ENCODE data around the gene CHTF18. TPM values are rescaled to one million over a fixed set of nuclear protein-coding genes. Genes with fewer than 3 reads are reported as not detected.

Gene CHTF18
- total RNA-seq, 1 donor from 2014 or later = 14.8 TPM

- Mint-ChIP-seq H3K9me3 (ENCODE audit: unreplicated experiment) (no peaks in the 10 kb centered on the region), H3K4me1 (ENCODE audit: low read depth, unreplicated experiment) (no peaks in the 10 kb centered on the region), H3K4me3 (ENCODE audit: unreplicated experiment) (peak overlapping the region; percentile 34), H3K27me3 (ENCODE audit: low read depth, unreplicated experiment) (no peaks in the 10 kb centered on the region), H3K36me3 (ENCODE audit: low read depth, unreplicated experiment) (peaks cover 7% of the 10 kb centered on the region), H3K27ac (ENCODE audit: unreplicated experiment) (no peak overlapping the region)
- FAIRE-seq (no peak), DNase-seq (ENCODE audit: low read depth) (no peak)
- Histone ChIP-seq H3K9ac (ENCODE audit: low read length) (peak overlapping the region; percentile 77), H3K4me1 (ENCODE audit: insufficient read depth, low read length) (peaks cover 16% of the 10 kb centered on the region), H3K9me3 (ENCODE audit: insufficient read depth, low read depth, low read length) (no peaks in the 10 kb centered on the region), H3K4me3 (ENCODE audit: insufficient read depth, low read depth, low read length) (peak overlapping the region; percentile 72), H3K27ac (ENCODE audit: low read depth, low read length) (no peak overlapping the region), H3K79me2 (ENCODE audit: insufficient read depth, low read length) (peaks cover 42% of the 10 kb centered on the region), H3K4me2 (ENCODE audit: low read length) (peak overlapping the region; percentile 89), H4K20me1 (ENCODE audit: insufficient read depth, low read length) (peaks cover 36% of the 10 kb centered on the region), H2AFZ (ENCODE audit: low read depth, low read length) (peak overlapping the region; percentile 70), H3K27me3 (ENCODE audit: insufficient read depth, low read length) (no peaks in the 10 kb centered on the region), H3K36me3 (ENCODE audit: insufficient read depth, low read length) (no peaks in the 10 kb centered on the region)
- TF ChIP-seq CTCF (IDR thresholded peaks at IDR 0.05; ENCODE audit: insufficient read depth, low read depth, low read length) (no peak), EZH2 (IDR thresholded peaks at IDR 0.05; ENCODE audit: insufficient read depth, low read length) (no peak)
Measured at GRCh38 chr16:789191-789850, 901 bp downstream of the CHTF18 start.

DNA sequence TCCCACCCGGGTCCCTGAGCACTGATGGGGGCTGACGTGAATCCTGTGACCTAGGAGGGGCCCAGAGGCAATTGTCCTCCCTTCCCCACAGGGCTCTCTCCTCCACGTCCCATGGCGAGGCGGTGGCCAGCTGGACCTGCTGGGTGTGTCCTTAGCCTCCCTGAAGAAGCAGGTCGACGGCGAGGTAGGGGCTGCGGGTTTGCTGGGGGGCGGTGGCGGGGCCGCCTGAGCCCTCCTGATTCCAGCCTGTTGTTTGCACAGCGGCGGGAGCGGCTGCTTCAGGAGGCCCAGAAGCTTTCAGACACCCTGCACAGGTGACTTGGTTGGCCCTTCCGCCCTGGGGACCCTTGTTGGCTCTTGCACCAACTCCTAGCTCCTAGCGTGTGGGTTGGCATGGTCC lies 1.7 kb downstream of the CHTF18 start:
- H3K4me1 ChIP-seq (ENCODE audit: insufficient read depth, low read length) = peaks cover 16% of the 10 kb centered on the region
- DNase-seq (ENCODE audit: low read depth) = no peak
- H3K27ac ChIP-seq (ENCODE audit: low read depth, low read length) = no peak overlapping the region
- H3K36me3 ChIP-seq (ENCODE audit: insufficient read depth, low read length) = no peaks in the 10 kb centered on the region
- no peak overlapping the region for H3K9ac ChIP-seq (ENCODE audit: low read length)
- Mint-ChIP-seq H3K4me1 (ENCODE audit: low read depth, unreplicated experiment) (no peaks in the 10 kb centered on the region), H3K27ac (ENCODE audit: unreplicated experiment) (no peak overlapping the region), H3K9me3 (ENCODE audit: unreplicated experiment) (no peaks in the 10 kb centered on the region), H3K4me3 (ENCODE audit: unreplicated experiment) (no peak overlapping the region), H3K36me3 (ENCODE audit: low read depth, unreplicated experiment) (peaks cover 7% of the 10 kb centered on the region), H3K27me3 (ENCODE audit: low read depth, unreplicated experiment) (no peaks in the 10 kb centered on the region)
- peaks cover 42% of the 10 kb centered on the region for H3K79me2 ChIP-seq (ENCODE audit: insufficient read depth, low read length)
- no peak overlapping the region for H3K4me3 ChIP-seq (ENCODE audit: insufficient read depth, low read depth, low read length)
- no peak for FAIRE-seq
- no peak overlapping the region for H2AFZ ChIP-seq (ENCODE audit: low read depth, low read length)
- TF ChIP-seq CTCF (IDR thresholded peaks at IDR 0.05; ENCODE audit: insufficient read depth, low read depth, low read length) (no peak), EZH2 (IDR thresholded peaks at IDR 0.05; ENCODE audit: insufficient read depth, low read length) (no peak)
- no peaks in the 10 kb centered on the region for H3K9me3 ChIP-seq (ENCODE audit: insufficient read depth, low read depth, low read length)
- no peaks in the 10 kb centered on the region for H3K27me3 ChIP-seq (ENCODE audit: insufficient read depth, low read length)
- no peak overlapping the region for H3K4me2 ChIP-seq (ENCODE audit: low read length)
- peaks cover 29% of the 10 kb centered on the region for H4K20me1 ChIP-seq (ENCODE audit: insufficient read depth, low read length)

DNA sequence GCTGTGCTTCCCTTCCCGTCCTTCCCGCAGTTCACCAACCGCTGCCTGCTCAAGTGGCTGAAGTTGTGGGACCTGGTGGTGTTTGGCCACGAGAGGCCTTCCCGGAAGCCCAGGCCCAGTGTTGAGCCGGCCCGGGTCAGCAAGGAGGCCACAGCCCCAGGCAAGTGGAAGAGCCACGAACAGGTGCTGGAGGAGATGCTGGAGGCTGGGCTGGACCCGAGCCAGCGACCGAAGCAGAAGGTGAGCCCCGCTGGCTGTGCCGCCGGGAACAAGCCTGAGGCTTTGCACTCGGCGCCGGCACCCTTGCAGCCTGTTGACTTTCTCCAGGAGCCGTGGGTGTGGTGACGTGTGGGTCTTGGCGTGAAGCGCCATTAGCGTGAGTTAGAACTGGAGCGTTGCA lies 2.7 kb downstream of the CHTF18 start:
- H3K27ac Mint-ChIP-seq (ENCODE audit: unreplicated experiment) = no peak overlapping the region
- no peak overlapping the region for H3K4me2 ChIP-seq (ENCODE audit: low read length)
- H3K9me3 ChIP-seq (ENCODE audit: insufficient read depth, low read depth, low read length) = no peaks in the 10 kb centered on the region
- DNase-seq (ENCODE audit: low read depth) = no peak
- TF ChIP-seq EZH2 (IDR thresholded peaks at IDR 0.05; ENCODE audit: insufficient read depth, low read length) (no peak), CTCF (IDR thresholded peaks at IDR 0.05; ENCODE audit: insufficient read depth, low read depth, low read length) (no peak)
- H2AFZ ChIP-seq (ENCODE audit: low read depth, low read length) = no peak overlapping the region
- H3K4me1 ChIP-seq (ENCODE audit: insufficient read depth, low read length) = peaks cover 16% of the 10 kb centered on the region
- no peak overlapping the region for H3K4me3 ChIP-seq (ENCODE audit: insufficient read depth, low read depth, low read length)
- H3K4me1 Mint-ChIP-seq (ENCODE audit: low read depth, unreplicated experiment) = no peaks in the 10 kb centered on the region
- peaks cover 7% of the 10 kb centered on the region for H3K36me3 Mint-ChIP-seq (ENCODE audit: low read depth, unreplicated experiment)
- no peak overlapping the region for H3K4me3 Mint-ChIP-seq (ENCODE audit: unreplicated experiment)
- no peaks in the 10 kb centered on the region for H3K27me3 ChIP-seq (ENCODE audit: insufficient read depth, low read length)
- no peaks in the 10 kb centered on the region for H3K27me3 Mint-ChIP-seq (ENCODE audit: low read depth, unreplicated experiment)
- no peak for FAIRE-seq
- no peak overlapping the region for H3K27ac ChIP-seq (ENCODE audit: low read depth, low read length)
- H3K36me3 ChIP-seq (ENCODE audit: insufficient read depth, low read length) = no peaks in the 10 kb centered on the region
- H4K20me1 ChIP-seq (ENCODE audit: insufficient read depth, low read length) = peaks cover 20% of the 10 kb centered on the region
- no peaks in the 10 kb centered on the region for H3K9me3 Mint-ChIP-seq (ENCODE audit: unreplicated experiment)
- no peak overlapping the region for H3K9ac ChIP-seq (ENCODE audit: low read length)
- H3K79me2 ChIP-seq (ENCODE audit: insufficient read depth, low read length) = peaks cover 40% of the 10 kb centered on the region
